Vagina (tissue), 2 donors: ENCODE results near the gene ATP6V0D1. TPM values are rescaled to one million over a fixed set of nuclear protein-coding genes. Genes with fewer than 3 reads are reported as not detected.

ENCODE experiments used
- DNase-seq, 2 donors: peaks; one replicate each; pipeline ENCODE4 v3.0.0-alpha.2; 2017; ENCODE audit errors: extremely low spot score in 2 of 2
- H3K27ac ChIP-seq: fragments of 200-600 bp; sonication (generic); one replicate; pipeline ENCODE4 v1.5.1; 2019
- H3K27me3 ChIP-seq: fragments of 200-600 bp; sonication (generic); one replicate; pipeline ENCODE4 v1.5.1; 2019
- H3K36me3 ChIP-seq, 2 donors: fragments of 200-600 bp; sonication (generic); one replicate each; pipeline ENCODE4 v1.5.1; 2017 to 2019
- H3K4me1 ChIP-seq: fragments of 200-600 bp; sonication (generic); one replicate; pipeline ENCODE4 v1.5.1; 2019
- H3K4me3 ChIP-seq, 2 donors: fragments of 200-600 bp; sonication (generic); 1 replicate in 1 of 2; 2 replicates in 1 of 2; pipeline ENCODE4 v1.5.1; 2016 to 2019
- H3K9me3 ChIP-seq: fragments of 200-600 bp; sonication (generic); one replicate; pipeline ENCODE4 v1.5.1; 2019
- POLR2A ChIP-seq, 2 donors: fragments of 450-650 bp; IDR thresholded peaks; one replicate each; pipeline ENCODE4 v1.6.1; 2017; ENCODE audit warnings: antibody characterized with exemption in 2 of 2, mild to moderate bottlenecking in 2 of 2, moderate library complexity in 2 of 2
- POLR2AphosphoS5 ChIP-seq, 2 donors: sonication (generic); formaldehyde crosslinking; IDR thresholded peaks; one replicate each; pipeline ENCODE4 v1.9.0; 2017; ENCODE audit warnings: antibody characterized with exemption in 2 of 2, mild to moderate bottlenecking in 2 of 2, low read depth in 1 of 2; ENCODE audit not compliant: insufficient read depth in 1 of 2
- intact Hi-C: fragments of 100-400 bp; cut with DNase I; formaldehyde crosslinking; loops from one replicate; pipeline ENCODE4 v1.15.1; 2023
- total RNA-seq: library from RNA; depleted of rRNA; stranded (reverse); fragments of >200 nt; gene quantifications from one replicate; pipeline ENCODE4 v1.2.3, GENCODE V29; 2016
- TF ChIP-seq, protein P1 (sequence below), 3 experiments: fragments of 450-650 bp in 2 of 3; fragments of 200-600 bp in 1 of 3; sonication (generic) in 1 of 3; IDR thresholded peaks; one replicate each; pipeline ENCODE4 v1.5.1; 2017 to 2019; ENCODE audit warnings: antibody characterized with exemption in 3 of 3, mild to moderate bottlenecking in 2 of 3, moderate library complexity in 2 of 3

Gene ATP6V0D1
- total RNA-seq, 1 donor from 2014 or later = 110 TPM

DNA sequence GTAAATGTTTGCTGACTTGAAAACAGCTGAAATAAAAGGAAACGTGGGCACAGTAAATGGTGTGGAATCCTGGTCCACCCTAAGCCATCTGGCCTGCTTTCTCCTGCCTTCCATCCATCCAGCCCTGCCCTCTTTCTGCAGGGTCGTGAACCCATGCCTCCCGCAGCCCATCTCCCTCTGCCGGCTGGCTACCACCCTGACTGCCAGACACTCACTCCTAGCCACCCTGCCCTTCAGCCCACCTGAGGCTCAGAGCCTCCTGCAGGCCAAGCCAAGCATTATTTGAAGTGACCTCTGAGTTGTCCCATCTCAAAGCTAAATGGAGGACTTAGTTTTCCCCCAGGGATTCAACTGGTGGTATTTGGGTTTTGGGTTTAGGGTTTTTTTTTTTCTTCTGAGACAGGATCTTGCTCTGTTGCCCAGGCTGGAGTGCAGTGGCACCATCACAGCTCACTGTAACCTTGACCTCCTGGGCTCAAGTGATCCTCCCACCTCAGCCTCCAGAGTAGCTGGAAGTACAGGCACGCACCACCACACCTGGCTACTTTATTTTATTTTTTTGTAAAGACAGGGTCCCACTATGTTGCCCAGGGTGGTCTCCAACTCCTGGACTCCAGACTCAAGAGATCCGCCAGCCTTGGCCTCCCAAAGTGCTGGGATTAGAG lies 73.0 kb downstream of the ATP6V0D1 start:
- intact Hi-C loops = no loop called here
- no peak for TF ChIP-seq POLR2AphosphoS5 (IDR thresholded peaks at IDR 0.05; ENCODE audit: insufficient read depth in 1 of 2, low read depth in 1 of 2)
- no peak for TF ChIP-seq POLR2A (IDR thresholded peaks at IDR 0.05)
- TF ChIP-seq, protein P1, sequence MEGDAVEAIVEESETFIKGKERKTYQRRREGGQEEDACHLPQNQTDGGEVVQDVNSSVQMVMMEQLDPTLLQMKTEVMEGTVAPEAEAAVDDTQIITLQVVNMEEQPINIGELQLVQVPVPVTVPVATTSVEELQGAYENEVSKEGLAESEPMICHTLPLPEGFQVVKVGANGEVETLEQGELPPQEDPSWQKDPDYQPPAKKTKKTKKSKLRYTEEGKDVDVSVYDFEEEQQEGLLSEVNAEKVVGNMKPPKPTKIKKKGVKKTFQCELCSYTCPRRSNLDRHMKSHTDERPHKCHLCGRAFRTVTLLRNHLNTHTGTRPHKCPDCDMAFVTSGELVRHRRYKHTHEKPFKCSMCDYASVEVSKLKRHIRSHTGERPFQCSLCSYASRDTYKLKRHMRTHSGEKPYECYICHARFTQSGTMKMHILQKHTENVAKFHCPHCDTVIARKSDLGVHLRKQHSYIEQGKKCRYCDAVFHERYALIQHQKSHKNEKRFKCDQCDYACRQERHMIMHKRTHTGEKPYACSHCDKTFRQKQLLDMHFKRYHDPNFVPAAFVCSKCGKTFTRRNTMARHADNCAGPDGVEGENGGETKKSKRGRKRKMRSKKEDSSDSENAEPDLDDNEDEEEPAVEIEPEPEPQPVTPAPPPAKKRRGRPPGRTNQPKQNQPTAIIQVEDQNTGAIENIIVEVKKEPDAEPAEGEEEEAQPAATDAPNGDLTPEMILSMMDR (IDR thresholded peaks at IDR 0.05) = no peak

DNA sequence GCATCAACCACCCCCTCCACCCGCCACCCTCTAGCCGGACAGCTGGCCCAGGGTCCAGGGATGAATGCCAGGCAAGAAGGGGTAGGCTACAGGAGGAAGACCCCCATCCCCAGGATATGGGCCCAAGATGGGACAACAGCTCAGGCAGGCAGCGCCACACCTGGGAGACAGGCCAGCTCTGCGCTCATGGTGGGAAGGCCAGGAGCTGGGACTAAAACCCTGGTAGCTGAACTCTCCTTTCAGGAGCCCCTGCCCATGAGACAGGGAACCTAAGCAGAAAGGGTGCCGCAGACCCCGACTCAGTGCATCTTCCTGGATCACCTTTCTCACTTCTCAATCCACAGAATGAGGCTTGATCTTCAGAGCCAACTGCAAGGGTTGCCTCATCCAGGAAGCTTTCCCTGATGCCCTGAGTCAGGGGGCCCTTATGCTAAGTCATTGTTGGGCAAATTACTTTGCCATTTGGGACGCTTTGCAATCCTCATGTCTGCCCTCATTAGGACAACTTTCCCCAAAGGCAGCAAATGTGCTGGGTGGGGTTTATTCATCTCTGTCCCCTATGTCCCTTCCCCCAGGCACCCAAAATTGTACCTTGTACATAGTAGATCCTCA lies 73.7 kb downstream of the ATP6V0D1 start:
- no peak for DNase-seq
- Histone ChIP-seq H3K4me1 (peaks cover 57% of the 10 kb centered on the region), H3K27me3 (no peaks in the 10 kb centered on the region), H3K9me3 (no peaks in the 10 kb centered on the region), H3K27ac (peak overlapping the region; percentile 91), H3K36me3 (no peaks in the 10 kb centered on the region), H3K4me3 (no peak overlapping the region)
- no peak for TF ChIP-seq POLR2A (IDR thresholded peaks at IDR 0.05)
- TF ChIP-seq POLR2AphosphoS5 (IDR thresholded peaks at IDR 0.05; ENCODE audit: insufficient read depth in 1 of 2, low read depth in 1 of 2) = no peak
- TF ChIP-seq, protein P1 (IDR thresholded peaks at IDR 0.05) = no peak
- intact Hi-C loops = no loop called here

More for the DNA sequence above, 73.0 kb downstream of the ATP6V0D1 start:
- Histone ChIP-seq H3K9me3 (no peaks in the 10 kb centered on the region), H3K4me1 (peaks cover 57% of the 10 kb centered on the region), H3K27ac (peak overlapping the region; percentile 91), H3K36me3 (no peaks in the 10 kb centered on the region), H3K4me3 (no peak overlapping the region), H3K27me3 (no peaks in the 10 kb centered on the region)
- no peak for DNase-seq

DNA sequence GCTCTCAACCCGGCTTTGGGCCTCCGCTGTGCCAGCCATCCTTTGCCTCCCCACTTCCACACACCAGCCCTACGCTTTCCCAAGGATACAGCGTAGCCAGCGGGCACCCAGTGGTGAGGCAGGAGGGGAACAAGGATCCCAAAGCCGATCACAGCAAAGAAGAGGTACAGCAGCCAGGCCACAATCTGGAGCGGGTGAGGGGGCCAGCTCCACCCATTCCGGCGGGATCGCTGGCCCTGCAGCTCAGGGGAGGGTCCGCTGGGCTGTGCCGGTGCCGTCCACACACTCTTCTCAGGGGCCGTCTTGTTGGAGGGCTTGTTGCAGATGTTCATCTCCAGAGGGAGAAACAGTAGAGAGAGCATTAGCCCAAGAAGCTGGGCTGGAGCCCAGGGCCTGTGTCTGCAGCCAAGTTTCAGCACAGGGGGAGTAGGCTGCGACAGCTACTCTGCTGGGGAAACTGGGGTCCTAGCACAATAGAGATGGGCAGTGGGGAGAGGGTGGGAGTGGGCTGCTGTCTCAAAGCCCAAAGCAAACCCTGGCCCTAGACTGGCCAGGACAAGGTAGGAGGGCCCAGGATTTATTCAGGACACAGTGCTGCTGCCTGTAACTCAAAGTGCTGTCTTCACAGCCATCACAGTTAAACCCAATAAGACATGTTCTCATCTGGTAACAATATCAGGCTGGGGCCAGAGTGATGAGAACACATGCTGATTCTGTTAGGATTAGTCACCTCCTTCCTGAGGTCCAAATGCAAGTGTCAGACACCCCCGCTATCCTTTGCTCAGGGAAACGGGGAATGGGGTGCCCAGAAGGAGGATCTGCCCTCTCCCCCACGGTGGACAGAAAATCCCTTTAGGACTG lies 74.6 kb downstream of the ATP6V0D1 start:
- no peaks in the 10 kb centered on the region for H3K27me3 ChIP-seq
- no peak overlapping the region for H3K4me3 ChIP-seq
- H3K27ac ChIP-seq = peak overlapping the region; percentile 91
- no peaks in the 10 kb centered on the region for H3K36me3 ChIP-seq
- intact Hi-C loops = no loop called here
- no peak for DNase-seq
- no peak for TF ChIP-seq POLR2A (IDR thresholded peaks at IDR 0.05)
- peak; percentile 38 to 60 for TF ChIP-seq POLR2AphosphoS5 (IDR thresholded peaks at IDR 0.05; ENCODE audit: insufficient read depth in 1 of 2, low read depth in 1 of 2)
- TF ChIP-seq, protein P1 (IDR thresholded peaks at IDR 0.05) = no peak
- no peaks in the 10 kb centered on the region for H3K9me3 ChIP-seq
- H3K4me1 ChIP-seq = peaks cover 57% of the 10 kb centered on the region

DNA sequence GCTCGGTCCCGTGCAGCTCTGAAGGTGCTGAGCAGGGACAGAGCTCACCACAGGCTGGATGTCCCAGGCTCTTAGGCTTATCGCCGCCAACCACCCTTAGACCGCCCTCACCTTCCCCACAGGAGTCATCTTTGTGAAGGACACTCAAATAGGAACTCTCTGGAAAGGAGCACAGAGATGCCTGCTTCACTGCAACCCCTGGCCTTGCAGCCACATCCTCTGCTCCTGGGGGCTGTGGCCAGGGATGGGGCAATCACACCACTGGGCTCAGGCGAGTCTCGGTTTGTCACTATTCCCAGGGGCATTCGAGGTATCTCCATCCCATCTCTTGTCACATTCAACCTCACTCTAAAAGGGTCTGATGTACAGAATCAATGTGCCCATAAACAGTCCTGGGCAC lies 75.6 kb downstream of the ATP6V0D1 start:
- TF ChIP-seq POLR2A (IDR thresholded peaks at IDR 0.05) (no peak), POLR2AphosphoS5 (IDR thresholded peaks at IDR 0.05; ENCODE audit: insufficient read depth in 1 of 2, low read depth in 1 of 2) (no peak)
- TF ChIP-seq, protein P1 (IDR thresholded peaks at IDR 0.05) = no peak
- no peak overlapping the region for H3K4me3 ChIP-seq
- H3K36me3 ChIP-seq = no peaks in the 10 kb centered on the region
- DNase-seq = no peak
- H3K27me3 ChIP-seq = no peaks in the 10 kb centered on the region
- H3K9me3 ChIP-seq = no peaks in the 10 kb centered on the region
- H3K27ac ChIP-seq = peak overlapping the region; percentile 91
- intact Hi-C loops = no loop called here
- peaks cover 57% of the 10 kb centered on the region for H3K4me1 ChIP-seq
